DOHH2 (cell line): ENCODE results near the gene TCF25.

Source experiments
- H3F3A ChIP-seq: fragments of 200-600 bp; sonication (generic), shearing (Covaris generic); 2 replicates; pipeline ENCODE4 v1.6.0; 2016; ENCODE audit warnings: antibody characterized with exemption, mild to moderate bottlenecking; ENCODE audit not compliant: control insufficient read depth, insufficient read depth
- H3K27ac ChIP-seq: fragments of 200-600 bp; sonication (generic); 2 replicates; pipeline ENCODE4 v1.5.1; 2014; ENCODE audit warnings: low read depth, mild to moderate bottlenecking, low read length, moderate library complexity
- H3K27me3 ChIP-seq: fragments of 200-600 bp; sonication (generic); 2 replicates; pipeline ENCODE4 v1.6.1; 2014; ENCODE audit warnings: mild to moderate bottlenecking, low read length, mixed read lengths; ENCODE audit not compliant: control insufficient read depth
- H3K36me3 ChIP-seq: fragments of 200-600 bp; sonication (generic); 2 replicates; pipeline ENCODE4 v1.6.1; 2014; ENCODE audit warnings: mild to moderate bottlenecking, low read length, moderate library complexity, mixed read lengths; ENCODE audit not compliant: control insufficient read depth
- H3K4me1 ChIP-seq: fragments of 200-600 bp; sonication (generic); 2 replicates; pipeline ENCODE4 v1.6.1; 2014; ENCODE audit warnings: mild to moderate bottlenecking, low read length, mixed read lengths; ENCODE audit not compliant: control insufficient read depth
- H3K4me2 ChIP-seq: fragments of 200-600 bp; sonication (generic); 2 replicates; pipeline ENCODE4 v1.6.0; 2014; ENCODE audit warnings: mild to moderate bottlenecking, low read length, moderate library complexity
- H3K4me3 ChIP-seq: fragments of 200-600 bp; sonication (generic); 2 replicates; pipeline ENCODE4 v1.5.1; 2014; ENCODE audit warnings: mild to moderate bottlenecking, low read length, mixed read lengths
- H3K79me2 ChIP-seq: fragments of 200-600 bp; sonication (generic); 2 replicates; pipeline ENCODE4 v1.6.1; 2014; ENCODE audit warnings: mild to moderate bottlenecking, low read length, mixed read lengths; ENCODE audit not compliant: control insufficient read depth
- H3K9me2 ChIP-seq: fragments of 200-600 bp; sonication (generic); replicated peaks from 2 replicates; pipeline ENCODE4 v1.6.1; 2014; ENCODE audit warnings: mild to moderate bottlenecking, low read length, mixed read lengths; ENCODE audit not compliant: control insufficient read depth
- H3K9me3 ChIP-seq: fragments of 200-600 bp; sonication (generic); 2 replicates; pipeline ENCODE4 v1.6.1; 2014; ENCODE audit warnings: antibody characterized with exemption, low read length, mixed read lengths; ENCODE audit not compliant: control insufficient read depth, insufficient read depth
- H4K20me1 ChIP-seq: fragments of 200-600 bp; sonication (generic); 2 replicates; pipeline ENCODE4 v1.6.0; 2014; ENCODE audit warnings: low read depth, mild to moderate bottlenecking, antibody characterized with exemption, low read length, moderate library complexity; ENCODE audit not compliant: control insufficient read depth, insufficient read depth
- CTCF ChIP-seq: fragments of 200-600 bp; sonication (generic); IDR thresholded peaks from one replicate; pipeline ENCODE4 v1.5.1; 2014; ENCODE audit warnings: antibody characterized with exemption, mild to moderate bottlenecking, low read depth, low read length; ENCODE audit not compliant: poor library complexity, severe bottlenecking
- EZH2phosphoT487 ChIP-seq: fragments of 200-600 bp; sonication (generic); IDR thresholded peaks from 2 replicates; pipeline ENCODE4 v1.6.1; 2017; ENCODE audit warnings: borderline replicate concordance, mild to moderate bottlenecking, antibody characterized with exemption, low read length, moderate library complexity, mixed read lengths

Gene TCF25

DNA sequence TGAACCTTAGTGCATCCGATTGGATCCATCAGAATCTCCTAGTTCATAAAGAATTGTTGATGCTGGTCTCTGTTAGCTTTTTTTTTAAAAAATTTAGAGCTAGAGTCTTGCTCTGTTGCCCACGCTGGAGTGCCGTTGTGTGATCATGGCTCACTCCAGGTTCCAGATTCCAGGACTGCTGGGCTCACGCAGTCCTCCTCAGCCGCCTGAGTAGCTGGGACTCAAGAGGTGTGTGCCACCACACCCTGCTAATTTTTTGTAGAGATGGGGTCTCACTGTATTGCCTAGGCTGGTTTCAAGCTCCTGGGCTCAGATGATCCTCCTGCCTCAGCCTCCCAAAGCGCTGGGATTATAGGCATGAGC, 8.0 kb downstream of the TCF25 start:
- H3K4me3 ChIP-seq: no peak overlapping the region
- no peak for TF ChIP-seq CTCF
- no peak for TF ChIP-seq EZH2phosphoT487
- H3K27me3 ChIP-seq: no peaks in the 10 kb centered on the region
- no peaks in the 10 kb centered on the region for H3K9me3 ChIP-seq
- no peaks in the 10 kb centered on the region for H3K4me1 ChIP-seq
- H3K4me2 ChIP-seq: no peak overlapping the region
- no peak overlapping the region for H3K27ac ChIP-seq
- H3K36me3 ChIP-seq: peaks cover 73% of the 10 kb centered on the region
- H4K20me1 ChIP-seq: no peaks in the 10 kb centered on the region
- no peaks in the 10 kb centered on the region for H3K9me2 ChIP-seq
- H3K79me2 ChIP-seq: peaks cover 72% of the 10 kb centered on the region
- H3F3A ChIP-seq: peaks cover 3% of the 10 kb centered on the region; the same call in 1 of the 2 replicates

DNA sequence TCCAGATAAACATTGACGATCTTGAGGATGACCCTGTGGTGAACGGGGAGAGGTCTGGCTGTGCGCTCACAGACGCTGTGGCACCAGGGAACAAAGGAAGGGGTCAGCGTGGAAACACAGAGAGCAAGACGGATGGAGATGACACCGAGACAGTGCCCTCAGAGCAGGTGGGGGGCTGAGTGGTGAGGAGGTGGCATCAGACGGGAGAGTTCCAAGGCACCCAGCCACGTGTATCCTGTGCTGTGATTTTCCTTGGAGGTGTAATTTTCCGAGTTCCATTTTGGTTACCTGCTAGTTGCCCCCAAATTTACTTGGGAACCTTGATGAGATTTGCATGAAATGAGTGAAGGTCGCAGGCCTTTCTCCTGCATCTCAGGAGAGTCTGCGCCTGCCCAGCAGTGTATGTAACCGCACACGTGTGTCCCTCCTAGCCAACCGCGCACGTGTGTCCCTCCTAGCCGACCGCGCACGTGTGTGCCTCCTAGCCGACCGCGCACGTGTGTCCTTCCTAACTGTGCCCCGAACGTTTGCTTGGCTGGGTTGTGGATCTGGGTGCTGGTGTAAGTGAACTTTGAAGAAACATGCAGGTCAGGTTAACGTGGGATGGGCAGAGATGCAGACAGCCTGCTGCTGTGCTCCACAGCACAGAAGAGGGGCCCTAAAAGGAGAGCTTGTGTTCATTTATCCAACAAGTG, 10.1 kb downstream of the TCF25 start:
- Histone ChIP-seq H3K4me2 (no peak overlapping the region), H3K9me3 (no peaks in the 10 kb centered on the region), H3K27me3 (no peaks in the 10 kb centered on the region), H4K20me1 (no peaks in the 10 kb centered on the region), H3K36me3 (peaks cover 74% of the 10 kb centered on the region), H3K4me1 (no peaks in the 10 kb centered on the region), H3K4me3 (no peak overlapping the region), H3K27ac (no peak overlapping the region), H3F3A (no peaks in the 10 kb centered on the region), H3K9me2 (no peaks in the 10 kb centered on the region), H3K79me2 (peaks cover 51% of the 10 kb centered on the region)
- TF ChIP-seq EZH2phosphoT487 (no peak), CTCF (no peak)

DNA sequence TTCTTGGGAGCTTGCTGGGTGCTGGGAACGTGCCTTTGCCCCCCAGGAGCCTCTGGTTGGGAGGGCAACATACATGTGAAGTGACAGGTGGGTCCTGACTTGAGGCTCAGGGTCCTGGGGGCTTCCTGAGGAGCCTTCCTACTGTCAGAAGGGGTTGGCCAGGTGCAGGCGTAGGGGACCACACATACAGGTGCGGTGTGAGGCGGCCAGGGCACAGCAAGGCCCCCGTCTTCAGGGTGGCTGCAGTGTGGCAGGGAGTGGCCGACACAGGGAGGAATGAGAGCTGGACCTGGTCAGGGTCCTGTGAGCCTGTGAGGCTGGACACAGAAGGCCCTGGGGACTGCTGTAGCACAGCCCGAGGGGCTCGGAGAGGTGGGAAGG, 10.6 kb downstream of the TCF25 start:
- TF ChIP-seq EZH2phosphoT487 (no peak), CTCF (no peak)
- Histone ChIP-seq H3F3A (no peaks in the 10 kb centered on the region), H4K20me1 (no peaks in the 10 kb centered on the region), H3K4me3 (no peak overlapping the region), H3K9me3 (no peaks in the 10 kb centered on the region), H3K9me2 (no peaks in the 10 kb centered on the region), H3K27me3 (no peaks in the 10 kb centered on the region), H3K27ac (no peak overlapping the region), H3K79me2 (peaks cover 45% of the 10 kb centered on the region), H3K36me3 (peaks cover 68% of the 10 kb centered on the region), H3K4me2 (no peak overlapping the region), H3K4me1 (no peaks in the 10 kb centered on the region)
